Skeletal muscle tissue (tissue), 4 donors: Measurements from ENCODE around the gene METTL14. TPM values are rescaled to one million over a fixed set of nuclear protein-coding genes. Genes with fewer than 3 reads are reported as not detected.
"Not testable (repeated sequence)": the region's sequence is repeated elsewhere in the genome, so short reads cannot be mapped to it uniquely, and the experiment has no call there.

Experiments
- H3K27ac ChIP-seq: one replicate; pipeline ENCODE4 v1.7.0; 2013; ENCODE audit warnings: mild to moderate bottlenecking, low read depth, low read length, inconsistent platforms
- H3K27me3 ChIP-seq, 3 donors: one replicate each; pipeline ENCODE4 v1.7.0; 2013; ENCODE audit warnings: low read length in 3 of 3; ENCODE audit not compliant: control insufficient read depth in 3 of 3, insufficient read depth in 3 of 3
- H3K36me3 ChIP-seq, 3 donors: one replicate each; pipeline ENCODE4 v1.7.0; 2013; ENCODE audit warnings: low read length in 3 of 3; ENCODE audit not compliant: control insufficient read depth in 3 of 3, insufficient read depth in 3 of 3
- H3K4me1 ChIP-seq, 3 donors: one replicate each; pipeline ENCODE4 v1.7.0; 2013; ENCODE audit warnings: low read length in 3 of 3, mild to moderate bottlenecking in 3 of 3; ENCODE audit not compliant: control insufficient read depth in 3 of 3, insufficient read depth in 3 of 3
- H3K4me3 ChIP-seq, 3 donors: one replicate each; pipeline ENCODE4 v1.7.0; 2013; ENCODE audit warnings: low read length in 3 of 3
- H3K9ac ChIP-seq, 3 donors: one replicate each; pipeline ENCODE4 v1.7.0; 2013; ENCODE audit warnings: low read length in 3 of 3, mild to moderate bottlenecking in 3 of 3, moderate library complexity in 2 of 3, low read depth in 1 of 3
- H3K9me3 ChIP-seq, 3 donors: one replicate each; pipeline ENCODE4 v1.7.0; 2013; ENCODE audit warnings: low read length in 3 of 3; ENCODE audit not compliant: control insufficient read depth in 3 of 3
- total RNA-seq: library from RNA; depleted of rRNA; stranded (reverse); fragments of >200 nt; gene quantifications from one replicate; pipeline ENCODE4 v1.2.3, GENCODE V29; 2014
- donor health status: Osteomylitis.

METTL14 gene
- 15.1 TPM for total RNA-seq

DNA sequence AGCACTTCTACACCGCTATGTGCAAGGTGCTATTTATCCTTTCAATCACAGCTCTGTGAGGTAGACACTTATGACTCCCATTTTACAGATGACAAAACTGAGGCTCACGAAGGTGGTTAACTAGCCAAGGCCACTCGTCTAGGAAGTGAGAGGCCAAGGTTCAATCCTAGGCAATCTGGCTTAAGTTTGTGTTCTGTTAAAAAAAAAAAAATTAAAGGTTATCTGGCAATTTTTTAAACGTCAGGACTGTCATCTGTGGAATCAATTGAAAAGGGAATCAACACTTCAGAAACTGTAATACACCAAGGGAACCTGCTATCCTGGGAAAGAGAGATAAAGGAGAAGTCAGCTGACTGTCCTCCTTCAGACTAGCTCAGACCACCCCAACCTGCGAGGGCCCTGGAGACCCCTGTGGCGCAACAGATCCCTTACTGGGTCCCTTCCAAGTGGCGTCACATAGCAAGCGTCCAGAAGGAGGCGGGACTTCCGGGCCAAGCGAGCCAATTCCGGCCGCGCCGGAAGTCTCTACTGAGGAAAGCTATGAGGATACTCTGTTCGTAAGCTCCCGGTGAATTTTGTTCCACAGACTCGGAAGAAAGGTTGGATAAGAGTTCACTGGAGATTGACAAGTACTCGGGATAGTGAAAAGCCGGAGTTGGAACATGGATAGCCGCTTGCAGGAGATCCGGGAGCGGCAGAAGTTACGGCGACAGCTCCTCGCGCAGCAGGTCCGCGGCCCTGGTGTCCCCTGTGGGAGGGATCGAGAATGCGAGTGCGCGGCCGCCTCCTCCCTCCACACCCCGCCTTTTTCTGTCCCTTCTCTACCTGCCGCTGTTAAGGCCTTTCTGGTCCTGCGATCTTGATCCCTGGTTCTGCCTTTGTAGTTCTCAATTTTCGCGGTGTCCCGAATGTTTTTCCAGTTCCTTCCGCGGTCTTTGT, at the start of gene METTL14:
METTL14 (plus strand) TSS at position 520 of the 939 bp plus-strand sequence; CDS start at position 663, 143 bp downstream.
- Histone ChIP-seq H3K27ac (peak within 1 kb of the TSS; percentile 79), H3K27me3 (no peaks in the 10 kb centered on the region), H3K4me1 (peaks cover 11 to 18% (median 14%) of the 10 kb centered on the region in 3 donors), H3K9ac (peak within 1 kb of the TSS; percentile 76 to 95 (median 93)), H3K4me3 (peak within 1 kb of the TSS; percentile 92 to 99 (median 97)), H3K9me3 (no peaks in the 10 kb centered on the region), H3K36me3 (peaks cover 6 to 13% (median 7%) of the 10 kb centered on the region in 3 donors)

- H3K4me3 ChIP-seq, H3K27me3 ChIP-seq, H3K27ac ChIP-seq, H3K4me1 ChIP-seq, H3K9me3 ChIP-seq, H3K9ac ChIP-seq, H3K36me3 ChIP-seq: not testable (repeated sequence)
Measured at GRCh38 chr4:118636126-118636525, 49.1 kb upstream of the METTL14 start.

DNA sequence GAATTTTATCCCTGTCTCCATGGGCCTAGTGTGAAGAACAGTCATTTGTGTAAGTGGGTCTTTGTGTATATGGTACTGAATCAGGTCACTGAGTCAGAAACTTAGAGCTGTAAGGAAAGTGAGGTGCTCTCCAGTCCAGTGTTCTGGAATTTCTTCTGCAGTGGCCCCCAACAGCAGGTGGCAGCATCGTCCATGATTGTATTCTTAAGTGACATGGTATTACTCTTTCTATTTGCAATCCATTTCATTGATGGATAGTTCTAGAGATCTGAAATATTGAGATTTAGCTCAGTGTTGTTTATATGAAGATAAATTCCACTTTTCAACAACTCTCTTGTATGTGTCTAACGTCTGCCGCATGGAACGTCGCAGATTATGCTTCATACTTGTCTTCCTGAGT, 20.5 kb upstream of the METTL14 start:
- not testable (repeated sequence) for H3K27ac ChIP-seq, H3K9me3 ChIP-seq, H3K27me3 ChIP-seq, H3K4me1 ChIP-seq, H3K9ac ChIP-seq, H3K36me3 ChIP-seq, H3K4me3 ChIP-seq

DNA sequence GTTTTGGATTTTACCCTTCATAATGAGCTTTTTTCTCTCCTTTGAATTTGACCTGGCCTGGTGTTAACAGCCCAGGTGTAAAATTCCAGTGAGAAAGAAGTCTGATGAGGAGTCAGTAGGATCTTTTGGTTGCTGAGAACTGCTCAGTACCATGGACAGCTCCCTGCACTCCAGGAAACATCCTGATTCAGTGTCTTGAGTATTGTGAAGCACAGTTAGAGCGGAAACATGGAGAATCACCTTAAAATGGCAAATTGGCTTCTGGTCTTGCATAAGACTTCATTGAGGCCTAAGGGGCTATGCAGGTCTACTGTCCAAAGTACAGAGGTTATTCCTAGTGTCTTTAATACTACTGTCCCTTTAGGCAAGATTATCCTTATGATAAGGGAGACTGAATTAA, 16.0 kb upstream of the METTL14 start:
- not testable (repeated sequence) for H3K27me3 ChIP-seq, H3K9ac ChIP-seq, H3K4me3 ChIP-seq, H3K27ac ChIP-seq, H3K36me3 ChIP-seq, H3K9me3 ChIP-seq, H3K4me1 ChIP-seq

GRCh38 chr4:118670968-118671367, 14.2 kb upstream of the METTL14 start:
- not testable (repeated sequence) for H3K4me3 ChIP-seq, H3K27ac ChIP-seq, H3K9me3 ChIP-seq, H3K9ac ChIP-seq, H3K27me3 ChIP-seq, H3K4me1 ChIP-seq, H3K36me3 ChIP-seq

DNA sequence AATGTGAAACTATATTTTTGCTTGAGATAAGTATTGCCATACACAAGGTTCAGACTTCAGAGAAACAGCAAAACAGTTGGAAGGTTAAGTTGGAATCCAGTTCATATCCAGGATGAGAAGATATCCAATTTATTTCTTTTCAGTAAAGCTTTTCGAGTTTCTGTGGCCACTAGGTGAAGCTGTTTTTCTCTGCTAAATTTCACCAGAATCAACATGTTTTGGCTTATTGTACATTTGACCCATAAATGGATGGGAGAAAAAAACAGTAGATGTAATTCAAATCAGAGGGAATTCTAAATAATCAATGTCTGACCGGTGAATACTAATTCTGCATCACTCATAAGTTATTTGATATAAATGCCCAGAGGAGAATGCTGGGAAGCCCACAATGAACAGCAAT, 9.1 kb upstream of the METTL14 start:
- Histone ChIP-seq H3K27ac (no peak overlapping the region), H3K36me3 (no peaks in the 10 kb centered on the region), H3K9ac (no peak overlapping the region), H3K4me1 (no peaks in the 10 kb centered on the region), H3K9me3 (no peaks in the 10 kb centered on the region), H3K27me3 (no peaks in the 10 kb centered on the region), H3K4me3 (no peak overlapping the region)

DNA sequence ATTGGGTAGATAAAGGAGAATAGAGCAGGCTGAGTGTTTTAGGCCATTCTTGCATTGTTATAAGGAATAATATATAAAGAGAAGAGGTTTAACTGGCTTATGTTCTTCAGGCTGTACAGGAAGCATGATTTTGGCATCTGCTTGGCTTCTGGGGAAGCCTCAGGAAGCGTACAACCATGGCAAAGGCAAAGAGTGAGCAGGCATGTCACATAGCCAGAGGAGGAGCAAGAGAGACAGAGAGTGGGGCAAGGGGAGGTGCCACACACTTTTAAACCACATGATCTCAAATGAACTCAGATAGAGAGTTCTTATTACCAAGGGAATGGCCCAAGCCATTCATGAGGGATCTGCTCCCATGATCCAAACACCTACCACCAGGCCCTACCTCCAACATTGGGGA, 4.4 kb upstream of the METTL14 start:
- Histone ChIP-seq H3K9ac (no peak overlapping the region), H3K9me3 (no peaks in the 10 kb centered on the region), H3K4me3 (no peak overlapping the region), H3K4me1 (peaks cover 0 to 3% (median 3%) of the 10 kb centered on the region in 3 donors), H3K36me3 (no peaks in the 10 kb centered on the region), H3K27me3 (no peaks in the 10 kb centered on the region), H3K27ac (no peak overlapping the region)

DNA sequence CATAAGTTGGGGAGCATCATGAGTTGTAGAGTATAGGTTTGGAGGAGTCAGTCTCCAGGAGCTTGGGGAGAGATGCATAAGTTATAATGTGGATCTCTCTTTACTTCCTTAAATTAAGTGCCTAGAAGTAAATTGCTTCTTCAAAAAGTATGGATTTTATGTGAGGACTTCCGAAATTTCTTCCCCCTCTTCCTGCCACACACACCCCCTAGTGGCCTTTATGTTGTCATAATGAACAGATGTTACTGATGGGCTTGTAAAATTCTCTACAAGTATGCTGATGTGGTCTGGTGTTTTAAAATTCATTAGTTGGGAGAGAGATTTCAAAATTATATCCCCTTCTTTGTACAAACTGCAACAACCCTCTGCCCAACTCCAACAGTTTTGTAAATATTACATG, 2.3 kb upstream of the METTL14 start:
- Histone ChIP-seq H3K9ac (no peak overlapping the region), H3K27me3 (no peaks in the 10 kb centered on the region), H3K36me3 (peaks cover 0 to 3% (median 0%) of the 10 kb centered on the region in 3 donors), H3K27ac (no peak overlapping the region), H3K4me3 (no peak overlapping the region), H3K4me1 (peaks cover 11 to 18% (median 14%) of the 10 kb centered on the region in 3 donors), H3K9me3 (no peaks in the 10 kb centered on the region)

DNA sequence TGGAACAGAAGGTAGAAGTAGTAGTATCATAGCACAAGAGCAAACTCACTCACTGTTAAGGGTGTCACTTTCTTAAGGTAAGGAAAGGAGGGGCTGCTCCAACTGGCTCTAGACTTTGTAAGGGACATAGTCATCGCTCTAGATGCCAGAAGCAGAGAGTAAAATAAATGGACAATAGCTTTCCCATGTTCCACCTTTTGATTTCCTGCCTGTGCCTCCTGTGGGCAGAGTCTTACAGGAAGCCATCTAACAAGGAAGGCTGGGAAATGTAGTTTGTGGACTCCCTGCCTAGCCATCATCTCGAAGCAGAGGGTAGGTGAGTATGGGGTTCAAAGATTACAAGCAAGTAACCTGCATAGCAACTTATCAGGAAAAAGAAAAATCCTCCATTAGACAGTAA, 1.7 kb upstream of the METTL14 start:
- H3K36me3 ChIP-seq = peaks cover 0 to 3% (median 2%) of the 10 kb centered on the region in 3 donors
- peaks cover 11 to 18% (median 14%) of the 10 kb centered on the region in 3 donors for H3K4me1 ChIP-seq
- no peaks in the 10 kb centered on the region for H3K27me3 ChIP-seq
- no peak overlapping the region for H3K9ac ChIP-seq
- no peaks in the 10 kb centered on the region for H3K9me3 ChIP-seq
- H3K4me3 ChIP-seq = no peak overlapping the region
- H3K27ac ChIP-seq = no peak overlapping the region

DNA sequence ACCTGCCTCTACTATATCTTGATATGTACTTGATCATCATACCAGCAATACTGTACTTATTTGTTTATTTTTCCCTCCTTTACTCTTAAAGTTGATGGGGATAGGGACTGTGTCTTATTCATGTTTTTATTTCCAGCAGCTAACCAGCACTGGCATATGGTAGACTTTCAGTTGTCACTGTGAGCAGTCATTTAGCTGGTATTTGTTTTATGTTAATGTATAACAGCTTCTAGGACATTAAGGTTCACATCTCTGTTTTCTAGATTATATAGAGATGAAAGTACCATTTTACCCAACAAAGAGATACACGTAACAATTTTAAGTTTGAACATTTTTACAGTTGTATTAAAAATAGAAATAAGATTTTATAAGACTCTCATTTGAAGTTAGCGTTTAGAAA, 17.9 kb downstream of the METTL14 start:
- no peak overlapping the region for H3K4me3 ChIP-seq
- peaks cover 12 to 40% (median 39%) of the 10 kb centered on the region in 3 donors for H3K36me3 ChIP-seq
- H3K9me3 ChIP-seq = no peaks in the 10 kb centered on the region
- H3K27ac ChIP-seq = no peak overlapping the region
- H3K9ac ChIP-seq = no peak overlapping the region
- H3K27me3 ChIP-seq = no peaks in the 10 kb centered on the region
- no peaks in the 10 kb centered on the region for H3K4me1 ChIP-seq
